CD8-positive, alpha-beta memory T cell (primary cell): ENCODE results near the gene MAGI2. TPM values are rescaled to one million over a fixed set of nuclear protein-coding genes. Genes with fewer than 3 reads are reported as not detected.

Experiments used
- CTCF ChIA-PET: fragments of 350-600 bp; sonication (Branson Sonifier 250); formaldehyde crosslinking; loops from one replicate; lab custom pipeline; 2021; ENCODE audit warnings: antibody characterized with exemption; lab: Charles Lee
- POLR2A ChIA-PET: fragments of 350-600 bp; sonication (Branson Sonifier 250); formaldehyde crosslinking; loops from one replicate; lab custom pipeline; 2021; ENCODE audit warnings: antibody characterized with exemption; lab: Charles Lee
- DNase-seq, 5 donors: peaks; one replicate each; pipeline versions ENCODE4 v3.0.0 to v3.0.0-alpha.2; 2020 to 2022; ENCODE audit warnings: mixed read lengths in 1 of 5
- H3K27ac ChIP-seq: one replicate; pipeline ENCODE4 v1.7.0; 2013; ENCODE audit warnings: low read depth, mild to moderate bottlenecking, low read length, moderate library complexity
- H3K27me3 ChIP-seq: 2 replicates; pipeline ENCODE4 v1.7.0; 2013; ENCODE audit warnings: low read length, mild to moderate bottlenecking; ENCODE audit not compliant: insufficient read depth, poor library complexity, severe bottlenecking
- H3K36me3 ChIP-seq: 2 replicates; pipeline ENCODE4 v1.7.0; 2013; ENCODE audit warnings: mild to moderate bottlenecking, low read length, moderate library complexity; ENCODE audit not compliant: insufficient read depth
- H3K4me1 ChIP-seq: 2 replicates; pipeline ENCODE4 v1.7.0; 2013; ENCODE audit warnings: mild to moderate bottlenecking, low read length, moderate library complexity; ENCODE audit not compliant: insufficient read depth
- H3K4me3 ChIP-seq: 2 replicates; pipeline ENCODE4 v1.7.0; 2013; ENCODE audit warnings: mild to moderate bottlenecking, low read length
- H3K9me3 ChIP-seq: 2 replicates; pipeline ENCODE4 v1.7.0; 2013; ENCODE audit warnings: mild to moderate bottlenecking, low read length
- H3K27ac Mint-ChIP-seq, 8 donors: one replicate each; pipeline ENCODE4 v1.8.0; 2020 to 2021; ENCODE audit warnings: mixed read lengths in 8 of 8, mild to moderate bottlenecking in 6 of 8, inconsistent platforms in 3 of 8, moderate library complexity in 3 of 8
- H3K27me3 Mint-ChIP-seq, 2 donors: one replicate each; pipeline ENCODE4 v1.8.0; 2020 to 2021; ENCODE audit warnings: mixed read lengths in 2 of 2, mild to moderate bottlenecking in 1 of 2, moderate library complexity in 1 of 2
- H3K36me3 Mint-ChIP-seq, 3 donors: one replicate each; pipeline ENCODE4 v1.8.0; 2020 to 2021; ENCODE audit warnings: mixed read lengths in 3 of 3, inconsistent platforms in 1 of 3, mild to moderate bottlenecking in 1 of 3
- H3K4me1 Mint-ChIP-seq, 3 donors: one replicate each; pipeline ENCODE4 v1.8.0; 2020 to 2021; ENCODE audit warnings: mixed read lengths in 3 of 3, inconsistent platforms in 1 of 3, mild to moderate bottlenecking in 1 of 3
- H3K4me3 Mint-ChIP-seq, 7 donors: one replicate each; pipeline ENCODE4 v1.8.0; 2020 to 2021; ENCODE audit warnings: mixed read lengths in 7 of 7, mild to moderate bottlenecking in 6 of 7, moderate library complexity in 4 of 7, inconsistent platforms in 2 of 7
- H3K9me3 Mint-ChIP-seq, 5 donors: one replicate each; pipeline ENCODE4 v1.8.0; 2020 to 2022; ENCODE audit warnings: mixed read lengths in 5 of 5, mild to moderate bottlenecking in 3 of 5, moderate library complexity in 2 of 5, inconsistent platforms in 1 of 5
- polyA plus RNA-seq: library from polyadenylated mRNA; unstranded; fragments of 300-500 nt; fragmentation: Illumina TruSeq; gene quantifications from one replicate; pipeline ENCODE4 v1.2.3, GENCODE V29; 2021
- total RNA-seq, 2 experiments: library from RNA; stranded (reverse); gene quantifications; one replicate each; pipeline ENCODE4 v1.2.3, GENCODE V29; 2021

The MAGI2 gene
- total and polyA plus RNA-seq, 3 experiments from 2014 or later: 0.26 to 0.33 TPM; not detected in 1

DNA sequence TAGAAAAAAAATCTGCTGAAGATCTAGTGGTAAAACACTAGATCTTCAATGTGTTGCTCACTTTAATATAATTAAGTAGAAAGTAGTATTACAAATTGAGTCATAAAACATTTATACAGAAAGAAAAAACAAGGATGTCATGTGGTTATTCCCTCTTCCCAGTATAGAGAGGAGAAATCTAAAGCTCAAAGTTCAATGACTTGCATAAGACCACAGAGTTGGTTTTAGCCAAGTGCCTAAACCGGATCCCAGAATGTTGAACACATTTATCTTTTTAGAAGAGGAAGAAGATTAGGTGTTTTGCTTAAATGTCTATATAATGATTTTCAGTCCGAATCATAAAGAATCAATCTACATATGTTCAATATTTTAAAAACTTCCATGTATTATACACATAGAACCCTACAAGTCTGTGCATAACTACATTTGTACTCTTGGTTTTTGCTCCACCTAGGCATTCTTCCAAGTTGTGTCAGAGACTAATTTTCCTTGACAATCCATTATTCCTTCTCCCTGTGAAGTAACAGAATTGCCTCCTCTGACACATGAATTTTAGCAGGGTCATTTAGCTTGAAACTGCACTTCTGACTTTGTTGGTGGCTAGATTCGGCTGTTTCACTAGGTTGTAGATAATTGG is 389.2 kb downstream of the MAGI2 start:
- ChIA-PET CTCF (no interaction called here), POLR2A (no interaction called here)
- DNase-seq: no peak
- Mint-ChIP-seq H3K9me3 (peaks cover 7 to 26% (median 14%) of the 10 kb centered on the region in 5 donors), H3K27me3 (no peaks in the 10 kb centered on the region), H3K4me3 (no peak overlapping the region), H3K4me1 (no peaks in the 10 kb centered on the region), H3K36me3 (peaks cover 0 to 3% (median 0%) of the 10 kb centered on the region in 3 donors), H3K27ac (no peak overlapping the region)
- Histone ChIP-seq H3K27me3 (no peaks in the 10 kb centered on the region), H3K4me3 (no peak overlapping the region), H3K9me3 (no peaks in the 10 kb centered on the region), H3K27ac (no peak overlapping the region), H3K4me1 (no peaks in the 10 kb centered on the region), H3K36me3 (no peaks in the 10 kb centered on the region)

DNA sequence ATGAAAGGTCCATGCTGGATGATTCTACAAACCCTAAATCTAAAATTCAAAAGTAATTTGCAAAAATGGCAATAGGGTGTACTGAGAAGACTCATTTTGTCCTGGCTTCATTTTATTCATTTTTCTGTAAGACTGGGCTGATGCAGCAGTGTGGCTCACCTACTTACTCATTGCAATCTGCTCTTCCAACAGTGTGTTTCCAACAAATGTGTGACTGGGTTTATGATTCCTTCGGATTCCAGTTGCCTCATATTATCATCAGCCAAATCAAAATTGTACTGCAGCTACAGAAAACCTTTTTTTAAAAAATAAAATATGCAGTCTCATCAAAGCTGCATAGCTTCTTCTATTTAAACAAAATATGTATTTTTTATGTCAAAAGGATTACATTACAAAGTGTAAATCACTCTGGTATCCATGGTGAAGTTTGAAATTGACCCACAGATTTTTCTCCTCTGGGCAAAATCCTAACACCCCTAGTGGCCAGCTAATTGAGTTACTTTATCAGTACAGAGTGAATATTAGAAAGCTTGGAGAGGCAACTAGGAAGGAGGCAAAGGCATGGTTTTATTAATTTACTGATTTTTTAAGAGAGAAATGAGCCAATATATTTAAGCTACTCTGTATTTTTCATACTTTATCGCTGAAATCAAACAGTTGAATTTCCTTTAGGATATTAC is 390.3 kb downstream of the MAGI2 start:
- Histone ChIP-seq H3K36me3 (no peaks in the 10 kb centered on the region), H3K27ac (no peak overlapping the region), H3K9me3 (no peaks in the 10 kb centered on the region), H3K4me1 (no peaks in the 10 kb centered on the region), H3K4me3 (no peak overlapping the region), H3K27me3 (no peaks in the 10 kb centered on the region)
- ChIA-PET POLR2A (no interaction called here), CTCF (no interaction called here)
- no peaks in the 10 kb centered on the region for H3K36me3 Mint-ChIP-seq
- H3K4me1 Mint-ChIP-seq: no peaks in the 10 kb centered on the region
- no peak for DNase-seq
- no peak overlapping the region for H3K4me3 Mint-ChIP-seq
- H3K9me3 Mint-ChIP-seq: peaks cover 4 to 26% (median 7%) of the 10 kb centered on the region in 5 donors
- H3K27ac Mint-ChIP-seq: no peak overlapping the region
- H3K27me3 Mint-ChIP-seq: no peaks in the 10 kb centered on the region

DNA sequence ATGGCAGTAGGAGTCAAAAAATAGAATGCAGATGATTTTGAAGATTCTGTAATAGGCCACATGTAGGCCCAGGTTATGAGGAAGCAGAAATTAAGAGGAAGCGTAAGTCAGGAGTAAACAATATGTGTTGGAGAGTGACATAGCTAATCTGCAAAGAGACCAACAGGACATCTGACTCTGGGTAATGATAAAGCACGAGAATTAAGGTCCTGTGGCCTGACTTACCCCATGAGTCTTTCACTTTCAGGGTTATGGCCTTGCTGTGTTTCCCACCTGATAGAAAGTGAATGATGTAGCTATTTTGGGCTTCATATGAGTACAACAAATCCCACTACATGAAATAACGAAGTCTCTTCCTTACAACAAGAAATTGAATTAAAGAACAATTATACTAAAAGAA is 393.0 kb downstream of the MAGI2 start:
- Mint-ChIP-seq H3K4me3 (no peak overlapping the region), H3K9me3 (peaks cover 4 to 16% (median 8%) of the 10 kb centered on the region in 5 donors), H3K27ac (no peak overlapping the region), H3K4me1 (no peaks in the 10 kb centered on the region), H3K27me3 (no peaks in the 10 kb centered on the region), H3K36me3 (no peaks in the 10 kb centered on the region)
- Histone ChIP-seq H3K36me3 (no peaks in the 10 kb centered on the region), H3K27ac (no peak overlapping the region), H3K9me3 (no peaks in the 10 kb centered on the region), H3K4me1 (no peaks in the 10 kb centered on the region), H3K27me3 (no peaks in the 10 kb centered on the region), H3K4me3 (no peak overlapping the region)
- CTCF ChIA-PET: no interaction called here
- POLR2A ChIA-PET: no interaction called here
- no peak for DNase-seq

DNA sequence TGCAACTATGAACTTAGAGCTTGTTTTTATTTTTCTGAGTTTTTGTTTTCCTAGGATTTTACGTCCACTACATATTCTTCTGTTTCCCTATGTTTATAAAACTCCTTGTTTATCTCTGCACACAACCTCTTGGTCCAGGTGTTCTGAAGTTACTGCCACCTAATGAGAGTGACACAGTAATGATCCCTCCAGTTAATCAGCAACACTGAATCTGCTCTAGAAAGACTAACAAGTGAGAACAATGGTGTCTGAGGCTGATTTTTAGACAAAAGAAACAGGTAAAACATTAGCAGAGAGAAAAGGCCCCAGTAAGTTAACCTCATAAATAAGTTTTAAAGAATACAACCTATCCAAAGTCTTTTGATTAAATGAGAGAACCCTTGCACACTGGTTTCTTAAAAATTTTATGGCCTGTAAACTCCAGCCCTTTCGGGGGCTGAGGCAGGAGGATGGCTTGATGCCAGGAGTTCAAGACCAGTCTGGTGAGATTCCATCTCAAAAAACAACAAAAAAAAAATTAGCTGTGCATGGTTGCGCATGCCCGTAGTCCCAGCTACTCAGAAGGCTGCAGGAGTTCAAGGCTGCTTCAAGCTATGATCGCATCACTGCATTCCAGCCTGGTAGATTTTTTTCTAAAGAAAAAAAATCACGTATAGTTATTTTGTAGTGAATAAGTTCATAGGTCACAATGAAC is 397.6 kb downstream of the MAGI2 start:
- Histone ChIP-seq H3K27ac (no peak overlapping the region), H3K4me1 (no peaks in the 10 kb centered on the region), H3K9me3 (no peaks in the 10 kb centered on the region), H3K36me3 (no peaks in the 10 kb centered on the region), H3K4me3 (no peak overlapping the region), H3K27me3 (no peaks in the 10 kb centered on the region)
- peaks cover 0 to 2% (median 0%) of the 10 kb centered on the region in 3 donors for H3K36me3 Mint-ChIP-seq
- H3K27ac Mint-ChIP-seq: no peak overlapping the region
- H3K27me3 Mint-ChIP-seq: peaks cover 0 to 1% of the 10 kb centered on the region in 2 donors
- POLR2A ChIA-PET: no interaction called here
- no peak for DNase-seq
- no peak overlapping the region for H3K4me3 Mint-ChIP-seq
- peaks cover 4 to 16% (median 7%) of the 10 kb centered on the region in 5 donors for H3K9me3 Mint-ChIP-seq
- CTCF ChIA-PET: no interaction called here
- no peaks in the 10 kb centered on the region for H3K4me1 Mint-ChIP-seq

DNA sequence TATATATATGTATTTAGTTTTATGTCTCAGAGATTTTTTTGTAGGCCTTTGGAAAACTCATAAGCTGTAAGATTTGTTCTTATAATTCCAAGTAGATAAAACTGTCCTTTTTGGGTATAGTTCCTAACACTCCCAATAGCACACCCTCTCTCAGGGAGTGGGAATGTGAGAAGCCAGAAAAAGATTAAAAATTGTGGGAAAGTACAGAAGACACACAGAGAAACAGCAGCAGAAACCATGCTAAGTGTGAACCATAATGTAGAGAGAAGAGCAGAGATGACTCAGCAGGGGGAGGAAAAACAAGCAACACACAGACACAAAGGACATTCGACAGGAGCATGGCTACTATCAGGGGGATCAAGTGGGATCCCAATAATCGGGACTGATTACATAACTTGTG is 401.6 kb downstream of the MAGI2 start:
- H3K27ac Mint-ChIP-seq: no peak overlapping the region
- Histone ChIP-seq H3K4me3 (no peak overlapping the region), H3K9me3 (no peaks in the 10 kb centered on the region), H3K4me1 (no peaks in the 10 kb centered on the region), H3K27me3 (no peaks in the 10 kb centered on the region), H3K27ac (no peak overlapping the region), H3K36me3 (no peaks in the 10 kb centered on the region)
- CTCF ChIA-PET: no interaction called here
- peaks cover 0 to 2% (median 0%) of the 10 kb centered on the region in 3 donors for H3K36me3 Mint-ChIP-seq
- peaks cover 0 to 14% (median 7%) of the 10 kb centered on the region in 5 donors for H3K9me3 Mint-ChIP-seq
- H3K4me3 Mint-ChIP-seq: no peak overlapping the region
- H3K4me1 Mint-ChIP-seq: no peaks in the 10 kb centered on the region
- no peak for DNase-seq
- POLR2A ChIA-PET: no interaction called here
- H3K27me3 Mint-ChIP-seq: peaks cover 0 to 1% of the 10 kb centered on the region in 2 donors

DNA sequence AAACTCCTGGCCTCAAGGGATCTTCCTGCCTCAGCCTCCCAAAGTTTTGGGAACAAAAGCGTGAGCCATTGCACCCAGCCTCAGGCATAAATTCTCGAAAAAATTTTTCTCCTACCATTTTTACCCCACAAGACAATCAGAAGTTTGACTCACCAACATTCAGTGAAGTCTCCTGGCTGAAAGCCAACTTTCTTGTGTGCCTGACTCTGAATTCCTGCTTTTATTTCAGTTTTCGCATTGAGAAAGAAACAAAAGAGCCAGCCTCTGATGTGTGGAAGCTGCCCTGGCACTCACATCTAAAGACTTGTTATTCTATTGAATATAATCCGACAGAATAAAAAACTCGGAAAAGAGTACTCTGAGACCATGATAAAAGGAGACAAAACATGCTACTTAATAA is 402.9 kb downstream of the MAGI2 start:
- ChIA-PET CTCF (no interaction called here), POLR2A (no interaction called here)
- Histone ChIP-seq H3K27me3 (no peaks in the 10 kb centered on the region), H3K27ac (no peak overlapping the region), H3K4me1 (no peaks in the 10 kb centered on the region), H3K4me3 (no peak overlapping the region), H3K9me3 (no peaks in the 10 kb centered on the region), H3K36me3 (no peaks in the 10 kb centered on the region)
- Mint-ChIP-seq H3K4me3 (no peak overlapping the region), H3K4me1 (no peaks in the 10 kb centered on the region), H3K36me3 (peaks cover 0 to 2% (median 0%) of the 10 kb centered on the region in 3 donors), H3K27me3 (peaks cover 0 to 1% of the 10 kb centered on the region in 2 donors), H3K9me3 (peaks cover 0 to 14% (median 7%) of the 10 kb centered on the region in 5 donors), H3K27ac (no peak overlapping the region)
- no peak for DNase-seq

DNA sequence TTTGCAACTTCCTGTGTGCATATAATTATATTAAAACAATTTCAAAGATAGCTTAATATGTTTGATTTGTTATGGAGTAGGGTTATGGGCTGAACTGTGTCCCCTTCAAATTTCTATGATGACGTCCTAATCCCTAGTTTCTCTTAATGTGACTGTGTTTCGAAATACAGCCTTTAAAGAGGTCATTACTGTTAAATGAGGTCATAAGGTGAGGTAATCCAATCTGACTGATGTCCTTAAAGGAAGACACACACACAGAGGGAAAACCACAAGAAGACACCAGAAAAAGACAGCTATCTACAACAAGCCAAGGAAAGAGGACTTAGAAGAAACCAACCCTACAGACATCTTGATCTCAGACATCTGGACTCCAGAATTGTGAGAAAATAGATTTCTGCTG is 407.4 kb downstream of the MAGI2 start:
- no peaks in the 10 kb centered on the region for H3K27me3 ChIP-seq
- H3K4me3 ChIP-seq: no peak overlapping the region
- no peaks in the 10 kb centered on the region for H3K9me3 ChIP-seq
- H3K27ac ChIP-seq: no peak overlapping the region
- H3K36me3 ChIP-seq: no peaks in the 10 kb centered on the region
- no peak for DNase-seq
- Mint-ChIP-seq H3K36me3 (no peaks in the 10 kb centered on the region), H3K27me3 (no peaks in the 10 kb centered on the region), H3K4me3 (no peak overlapping the region), H3K27ac (no peak overlapping the region), H3K4me1 (no peaks in the 10 kb centered on the region), H3K9me3 (peaks cover 0 to 19% (median 16%) of the 10 kb centered on the region in 5 donors)
- POLR2A ChIA-PET: no interaction called here
- H3K4me1 ChIP-seq: no peaks in the 10 kb centered on the region
- CTCF ChIA-PET: no interaction called here

DNA sequence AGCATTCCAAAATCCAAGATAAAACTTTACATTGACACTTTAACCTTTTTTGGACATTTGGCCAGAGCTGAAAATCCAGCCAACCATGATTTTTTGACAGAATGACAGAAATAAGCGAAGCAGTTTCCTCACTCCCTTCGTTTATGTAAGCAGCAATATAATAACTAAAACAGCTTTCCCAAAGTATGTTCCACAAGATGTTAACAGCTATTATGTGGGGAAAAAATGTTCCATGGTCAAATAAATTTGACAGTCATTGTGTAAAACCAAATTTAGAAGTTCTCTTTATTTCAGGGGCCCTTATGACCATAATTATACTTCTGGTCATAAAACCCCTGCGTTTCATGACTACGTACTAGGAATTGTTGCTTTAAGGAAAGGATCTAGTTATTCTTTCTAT is 416.5 kb downstream of the MAGI2 start:
- Mint-ChIP-seq H3K9me3 (peaks cover 1 to 20% (median 11%) of the 10 kb centered on the region in 5 donors), H3K27ac (no peak overlapping the region), H3K27me3 (no peaks in the 10 kb centered on the region), H3K4me1 (no peaks in the 10 kb centered on the region), H3K36me3 (no peaks in the 10 kb centered on the region), H3K4me3 (no peak overlapping the region)
- DNase-seq: no peak
- no peaks in the 10 kb centered on the region for H3K27me3 ChIP-seq
- H3K4me1 ChIP-seq: no peaks in the 10 kb centered on the region
- POLR2A ChIA-PET: no interaction called here
- no peak overlapping the region for H3K4me3 ChIP-seq
- CTCF ChIA-PET: no interaction called here
- no peak overlapping the region for H3K27ac ChIP-seq
- no peaks in the 10 kb centered on the region for H3K9me3 ChIP-seq
- no peaks in the 10 kb centered on the region for H3K36me3 ChIP-seq
